Brain microvascular endothelial cell (primary cell): ENCODE data around the gene NT5C1A.

ENCODE experiments used
- DNase-seq: peaks from one replicate; pipeline ENCODE4 v3.0.0-alpha.2; 2020
- H3K27ac ChIP-seq: fragments of 250-450 bp; sonication (Bioruptor Pico); 2 replicates; pipeline ENCODE4 v1.5.1; 2020; ENCODE audit warnings: mild to moderate bottlenecking, moderate library complexity
- H3K27me3 ChIP-seq: fragments of 250-450 bp; sonication (Bioruptor Pico); replicated peaks from 2 replicates; pipeline ENCODE4 v1.5.1; 2020; ENCODE audit warnings: mild to moderate bottlenecking
- H3K36me3 ChIP-seq: fragments of 250-450 bp; sonication (Bioruptor Pico); replicated peaks from 2 replicates; pipeline ENCODE4 v1.5.1; 2020; ENCODE audit warnings: mild to moderate bottlenecking
- H3K4me3 ChIP-seq: 2 replicates; pipeline ENCODE4 v1.5.1; 2011; ENCODE audit warnings: low read depth, mild to moderate bottlenecking, control low read depth, low read length, moderate library complexity
- CTCF ChIP-seq: IDR thresholded peaks from 2 replicates; pipeline ENCODE4 v1.5.1; 2011; ENCODE audit warnings: low read depth, mild to moderate bottlenecking, moderate library complexity, low read length, control low read depth, inconsistent platforms; ENCODE audit errors: missing control alignments
- in situ Hi-C: cut with HindIII; loops from 2 replicates; pipeline ENCODE4 v1.10.0; 2017; ENCODE audit warnings: low sequenced_read_pairs, low pct_ligation_motif_present

The NT5C1A gene

GRCh38 chr1:39689214-39689613 is 17.3 kb upstream of the NT5C1A start:
- H3K27me3 ChIP-seq, result peaks cover 72% of the 10 kb centered on the region
- H3K27ac ChIP-seq, result no peak overlapping the region
- in situ Hi-C loops, result no loop called here
- DNase-seq, result no peak
- TF ChIP-seq CTCF, result no peak
- no peak overlapping the region for H3K4me3 ChIP-seq
- no peaks in the 10 kb centered on the region for H3K36me3 ChIP-seq

GRCh38 chr1:39688706-39689105 is 16.8 kb upstream of the NT5C1A start:
- in situ Hi-C loops, result no loop called here
- peaks cover 73% of the 10 kb centered on the region for H3K27me3 ChIP-seq

GRCh38 chr1:39687243-39687642 is 15.3 kb upstream of the NT5C1A start:
- TF ChIP-seq CTCF, result no peak
- peaks cover 73% of the 10 kb centered on the region for H3K27me3 ChIP-seq
- in situ Hi-C loops, result no loop called here

More at GRCh38 chr1:39688706-39689105, 16.8 kb upstream of the NT5C1A start:
- TF ChIP-seq CTCF, result no peak
- DNase-seq, result no peak
- Histone ChIP-seq H3K27ac (no peak overlapping the region), H3K36me3 (no peaks in the 10 kb centered on the region), H3K4me3 (no peak overlapping the region)

GRCh38 chr1:39685071-39685470 is 13.2 kb upstream of the NT5C1A start:
- Histone ChIP-seq H3K36me3 (no peaks in the 10 kb centered on the region), H3K27ac (no peak overlapping the region), H3K4me3 (no peak overlapping the region), H3K27me3 (peaks cover 72% of the 10 kb centered on the region)
- TF ChIP-seq CTCF, result no peak
- in situ Hi-C loops, result no loop called here
- DNase-seq, result no peak

More at GRCh38 chr1:39687243-39687642, 15.3 kb upstream of the NT5C1A start:
- Histone ChIP-seq H3K27ac (no peak overlapping the region), H3K4me3 (no peak overlapping the region), H3K36me3 (no peaks in the 10 kb centered on the region)
- no peak for DNase-seq

- no peaks in the 10 kb centered on the region for H3K36me3 ChIP-seq
- no peak overlapping the region for H3K27ac ChIP-seq
- in situ Hi-C loops, result no loop called here
- DNase-seq, result no peak
- TF ChIP-seq CTCF, result no peak
- H3K4me3 ChIP-seq, result no peak overlapping the region
- H3K27me3 ChIP-seq, result peaks cover 65% of the 10 kb centered on the region
Observed at GRCh38 chr1:39684313-39684664, 12.4 kb upstream of the NT5C1A start.

GRCh38 chr1:39683591-39684312 is 11.8 kb upstream of the NT5C1A start:
- Histone ChIP-seq H3K4me3 (no peak overlapping the region), H3K27me3 (peaks cover 60% of the 10 kb centered on the region), H3K36me3 (no peaks in the 10 kb centered on the region), H3K27ac (no peak overlapping the region)
- in situ Hi-C loops, result no loop called here
- DNase-seq, result no peak
- TF ChIP-seq CTCF, result no peak
